ENCODE data around the gene SENP5.
"Not testable (repeated sequence)": the region's sequence is repeated elsewhere in the genome, so short reads cannot be mapped to it uniquely, and the experiment has no call there.

SENP5 gene

DNA sequence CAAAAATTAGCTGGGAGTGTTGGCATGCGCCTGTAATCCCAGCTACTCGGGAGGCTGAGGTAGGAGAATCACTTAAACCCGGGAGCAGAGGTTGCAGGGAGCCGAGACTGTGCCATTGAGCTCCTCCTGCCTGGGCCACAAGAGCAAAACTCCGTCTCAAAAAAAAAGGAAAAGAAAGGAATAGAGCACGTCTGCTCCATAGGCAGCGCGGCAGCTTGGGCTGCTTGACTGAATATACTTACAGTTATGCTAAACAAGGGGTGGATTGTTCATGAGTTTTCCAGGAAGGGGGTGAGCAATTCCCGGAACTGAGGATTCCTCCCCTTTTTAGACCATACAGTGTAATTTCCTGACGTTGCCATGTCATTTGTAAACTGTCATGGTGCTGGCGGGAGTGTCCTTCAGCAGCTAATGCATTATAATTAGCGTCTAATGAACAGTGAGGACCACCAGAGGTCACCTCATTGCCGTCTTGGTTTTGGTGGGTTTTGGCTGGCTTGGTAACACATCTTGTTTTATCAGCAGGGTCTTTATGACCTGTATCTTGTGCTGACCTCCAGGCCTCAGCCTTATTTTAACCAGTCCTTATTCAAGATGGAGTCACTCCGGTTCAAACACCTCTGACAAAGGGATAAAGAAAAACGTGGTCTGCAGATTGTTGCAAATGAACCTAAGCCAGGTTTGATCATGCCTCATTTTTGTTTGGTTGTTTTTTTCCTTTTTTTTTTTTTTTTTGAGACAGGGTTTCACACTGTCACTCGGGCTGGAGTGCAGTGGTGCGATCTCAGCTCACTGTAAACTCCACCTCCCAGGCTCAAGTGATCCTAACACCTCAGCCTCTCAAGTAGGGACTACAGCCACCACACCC is 24.9 kb upstream of the SENP5 start:
- no peak overlapping the region for H3K4me3 ChIP-seq (ENCODE audit: low read depth, low read length)
- DNase-seq (ENCODE audit: low read depth, low spot score), result no peak
- TF ChIP-seq, protein P1, sequence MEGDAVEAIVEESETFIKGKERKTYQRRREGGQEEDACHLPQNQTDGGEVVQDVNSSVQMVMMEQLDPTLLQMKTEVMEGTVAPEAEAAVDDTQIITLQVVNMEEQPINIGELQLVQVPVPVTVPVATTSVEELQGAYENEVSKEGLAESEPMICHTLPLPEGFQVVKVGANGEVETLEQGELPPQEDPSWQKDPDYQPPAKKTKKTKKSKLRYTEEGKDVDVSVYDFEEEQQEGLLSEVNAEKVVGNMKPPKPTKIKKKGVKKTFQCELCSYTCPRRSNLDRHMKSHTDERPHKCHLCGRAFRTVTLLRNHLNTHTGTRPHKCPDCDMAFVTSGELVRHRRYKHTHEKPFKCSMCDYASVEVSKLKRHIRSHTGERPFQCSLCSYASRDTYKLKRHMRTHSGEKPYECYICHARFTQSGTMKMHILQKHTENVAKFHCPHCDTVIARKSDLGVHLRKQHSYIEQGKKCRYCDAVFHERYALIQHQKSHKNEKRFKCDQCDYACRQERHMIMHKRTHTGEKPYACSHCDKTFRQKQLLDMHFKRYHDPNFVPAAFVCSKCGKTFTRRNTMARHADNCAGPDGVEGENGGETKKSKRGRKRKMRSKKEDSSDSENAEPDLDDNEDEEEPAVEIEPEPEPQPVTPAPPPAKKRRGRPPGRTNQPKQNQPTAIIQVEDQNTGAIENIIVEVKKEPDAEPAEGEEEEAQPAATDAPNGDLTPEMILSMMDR (IDR thresholded peaks at IDR 0.05; ENCODE audit: low read depth, low read length), result no peak
- in situ Hi-C loops (cut with HindIII; ENCODE audit: low sequenced_read_pairs), result no loop called here

DNA sequence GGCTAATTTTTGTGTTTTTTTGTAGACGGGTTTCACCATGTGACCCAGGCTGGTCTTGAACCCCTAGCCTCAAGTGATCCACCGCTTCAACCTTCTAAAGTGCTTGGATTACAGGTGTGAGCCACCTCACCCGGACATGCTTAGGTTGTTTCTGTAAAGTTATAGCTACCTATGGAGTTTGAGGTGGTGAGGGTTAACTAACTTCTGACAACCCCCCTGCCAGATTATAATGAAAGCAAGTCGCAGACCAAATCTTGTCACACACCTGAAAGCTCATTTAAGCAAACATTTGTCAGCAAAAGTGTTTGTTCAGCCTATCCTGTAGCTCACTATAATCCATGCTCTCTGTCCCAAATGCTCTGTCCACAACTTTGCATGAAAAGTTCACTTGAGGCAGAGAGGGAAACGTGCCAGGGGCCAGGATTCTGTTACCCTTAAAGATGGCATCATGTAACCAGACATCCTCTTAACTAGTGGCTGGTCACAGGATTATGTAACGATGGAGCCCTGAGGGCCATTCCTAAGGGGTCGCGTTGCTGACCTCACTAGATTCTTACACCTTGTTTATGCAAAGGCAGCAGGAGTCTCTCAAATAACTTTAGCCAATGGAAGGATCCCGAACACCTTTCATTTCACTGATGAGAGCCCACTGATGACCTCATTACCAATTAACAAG is 24.1 kb upstream of the SENP5 start:
- no peak overlapping the region for H3K4me3 ChIP-seq (ENCODE audit: low read depth, low read length)
- in situ Hi-C loops (cut with HindIII; ENCODE audit: low sequenced_read_pairs), result no loop called here
- TF ChIP-seq, protein P1 (IDR thresholded peaks at IDR 0.05; ENCODE audit: low read depth, low read length), result no peak
- no peak for DNase-seq (ENCODE audit: low read depth, low spot score)

DNA sequence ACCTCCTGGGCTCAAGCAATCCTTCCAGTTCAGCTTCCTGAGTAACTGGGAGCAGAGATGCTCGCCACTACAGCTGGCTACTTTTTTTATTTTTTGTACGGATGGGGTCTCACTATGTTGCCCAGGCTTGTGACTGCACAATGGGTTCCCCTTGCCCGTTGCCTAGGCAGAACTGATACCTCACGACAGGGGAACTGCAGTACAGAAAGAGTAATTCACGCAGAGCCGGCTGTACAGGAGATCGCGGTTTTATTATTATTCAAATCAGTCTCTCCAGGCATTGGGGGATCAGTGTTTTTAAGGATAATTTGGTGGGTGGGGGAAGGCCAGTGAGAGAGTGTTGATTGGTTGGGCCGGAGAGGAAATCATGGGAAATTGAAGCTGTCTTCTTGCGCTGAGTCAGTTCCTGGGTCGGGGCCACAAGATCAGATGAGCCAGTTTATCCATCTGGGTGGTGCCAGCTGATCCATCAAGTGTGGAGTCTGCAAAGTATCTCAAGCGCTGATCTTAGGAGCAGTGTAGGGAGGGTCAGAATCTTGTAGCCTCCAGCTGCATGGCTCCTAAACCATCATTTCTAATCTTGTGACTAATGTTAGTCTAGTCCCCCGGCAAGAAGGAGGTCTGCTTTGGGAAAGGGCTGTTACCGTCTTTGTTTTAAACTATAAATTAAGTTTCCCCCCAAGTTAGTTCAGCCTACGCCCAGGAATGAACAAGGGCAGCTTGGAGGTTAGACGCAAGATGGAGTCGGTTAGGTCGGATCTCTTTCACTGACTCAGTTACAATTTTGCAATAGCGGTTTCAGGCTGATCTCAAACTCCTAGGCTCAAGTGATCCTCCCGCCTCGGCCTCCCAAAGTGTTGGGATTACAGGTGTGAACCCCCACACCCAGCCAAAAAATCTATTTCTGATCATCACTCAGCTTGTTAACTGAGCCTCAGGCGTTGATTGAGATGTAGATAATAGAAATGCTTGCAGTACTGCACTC is 23.2 kb upstream of the SENP5 start:
- H3K4me3 ChIP-seq (ENCODE audit: low read depth, low read length); in situ Hi-C loops (cut with HindIII; ENCODE audit: low sequenced_read_pairs); DNase-seq (ENCODE audit: low read depth, low spot score): not testable (repeated sequence)

DNA sequence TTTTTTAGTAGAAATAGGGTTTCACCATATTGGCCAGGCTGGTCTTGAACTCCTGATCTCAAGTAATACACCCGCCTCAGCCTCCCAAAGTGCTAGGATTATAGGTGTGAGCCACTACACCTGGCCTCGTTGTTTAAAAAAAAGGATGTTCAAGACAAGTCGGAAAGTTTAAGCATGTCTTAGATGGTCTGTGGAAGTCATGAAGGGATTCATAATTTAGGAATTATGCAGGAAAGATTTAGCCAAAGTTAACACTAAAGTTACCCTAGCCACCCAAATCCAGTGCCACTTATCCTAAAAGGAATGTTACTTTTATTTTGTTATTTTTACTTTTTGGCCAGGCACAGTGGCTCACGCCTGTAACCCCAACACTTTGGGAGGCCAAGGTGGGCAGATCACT is 19.3 kb upstream of the SENP5 start:
- in situ Hi-C loops (cut with HindIII; ENCODE audit: low sequenced_read_pairs); DNase-seq (ENCODE audit: low read depth, low spot score): not testable (repeated sequence)

DNA sequence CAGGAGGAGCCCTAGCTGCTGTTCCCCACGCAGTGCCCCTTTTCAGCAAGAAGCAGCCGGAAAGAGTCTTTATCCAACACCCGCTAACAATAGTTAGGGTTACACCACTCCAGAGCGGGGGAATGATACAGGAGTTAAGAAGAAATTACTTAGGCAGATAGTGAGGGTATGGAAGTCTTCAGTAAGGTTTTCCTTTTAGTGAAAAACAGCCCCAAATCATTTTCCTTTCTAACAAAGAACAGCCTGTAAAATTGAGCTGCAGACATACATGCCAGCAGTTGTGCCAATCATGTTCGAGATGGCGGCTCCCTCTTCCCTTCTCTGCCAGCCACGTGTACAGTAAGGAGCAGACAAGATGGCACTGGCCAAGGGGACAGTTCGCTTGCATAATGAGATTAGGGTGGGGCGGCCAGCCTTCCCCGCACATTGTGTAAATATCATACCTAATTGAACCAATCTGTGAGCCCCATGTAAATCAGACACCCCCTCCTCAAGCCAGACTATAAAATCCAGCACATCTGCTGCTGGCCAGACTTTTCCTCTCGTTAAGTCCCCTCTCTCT is 18.5 kb upstream of the SENP5 start:
- in situ Hi-C loops (cut with HindIII; ENCODE audit: low sequenced_read_pairs), result no loop called here
- no peak for DNase-seq (ENCODE audit: low read depth, low spot score)
- TF ChIP-seq, protein P1 (IDR thresholded peaks at IDR 0.05; ENCODE audit: low read depth, low read length), result no peak
- H3K4me3 ChIP-seq (ENCODE audit: low read depth, low read length), result no peak overlapping the region

More for the DNA sequence above, 19.3 kb upstream of the SENP5 start:
- H3K4me3 ChIP-seq (ENCODE audit: low read depth, low read length), result not testable (repeated sequence)

DNA sequence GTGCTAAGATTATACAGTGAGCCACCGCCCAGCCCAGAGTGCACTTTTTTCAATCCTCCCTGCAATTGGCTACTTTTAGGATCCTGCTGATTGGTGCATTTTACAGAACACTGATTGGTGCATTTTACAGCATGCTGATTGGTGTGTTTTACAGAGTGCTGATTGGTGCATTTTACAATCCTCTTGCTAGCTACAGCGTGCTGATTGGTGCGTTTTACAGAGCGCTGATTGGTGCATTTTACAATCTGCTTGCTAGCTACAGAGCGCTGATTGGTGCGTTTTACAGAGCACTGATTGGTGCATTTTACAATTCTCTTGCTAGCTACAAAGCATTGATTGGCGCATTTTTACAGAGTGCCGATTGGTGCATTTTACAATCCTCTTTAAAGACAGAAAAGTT is 4.7 kb upstream of the SENP5 start:
- H3K4me3 ChIP-seq (ENCODE audit: low read depth, low read length); in situ Hi-C loops (cut with HindIII; ENCODE audit: low sequenced_read_pairs); DNase-seq (ENCODE audit: low read depth, low spot score): not testable (repeated sequence)

DNA sequence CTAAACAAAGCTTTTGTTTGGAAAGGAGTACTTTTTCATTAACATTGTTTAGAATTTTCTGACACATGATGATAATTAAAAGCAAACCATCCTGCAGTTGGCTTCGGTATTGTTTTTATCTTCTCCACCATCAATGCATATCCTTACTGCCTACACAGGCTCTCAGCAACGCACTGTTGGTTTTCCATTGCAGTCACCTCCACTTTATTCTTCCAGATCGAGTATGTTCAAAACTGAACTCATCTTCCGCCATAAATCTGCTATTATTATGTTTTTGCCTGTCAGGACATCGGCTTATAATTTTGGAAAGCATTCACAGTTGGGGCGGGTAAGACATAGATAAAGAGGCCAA is 589 bp upstream of the SENP5 start:
- peak overlapping the region; percentile 52 for H3K4me3 ChIP-seq (ENCODE audit: low read depth, low read length)
- DNase-seq (ENCODE audit: low read depth, low spot score), result no peak
- TF ChIP-seq, protein P1 (IDR thresholded peaks at IDR 0.05; ENCODE audit: low read depth, low read length), result no peak
- in situ Hi-C loops (cut with HindIII; ENCODE audit: low sequenced_read_pairs), result no loop called here

Data from astrocyte of the spinal cord (primary cell).